Natural killer cell (primary cell): ENCODE measurements around the gene GPLD1. TPM values are rescaled to one million over a fixed set of nuclear protein-coding genes. Genes with fewer than 3 reads are reported as not detected.

ENCODE experiments used
- ATAC-seq, 3 donors: fragments of 150-1000 bp in 2 of 3; fragments of 200-7000 bp in 1 of 3; cut with Tn5 transposase; 1 replicate in 1 of 3; 2 replicates in 2 of 3; pipeline ENCODE4 v1.10.0; 2021; ENCODE audit warnings: mild to moderate bottlenecking in 2 of 3, moderate library complexity in 2 of 3
- DNase-seq, 2 donors: peaks; one replicate each; pipeline versions ENCODE4 v3.0.0 to v3.0.0-alpha.2; 2013 to 2021; ENCODE audit warnings: mixed read lengths in 1 of 2
- H3K27ac ChIP-seq: one replicate; pipeline ENCODE4 v1.5.1; 2013; ENCODE audit warnings: mild to moderate bottlenecking, low read length
- H3K27me3 ChIP-seq: one replicate; pipeline ENCODE4 v1.6.1; 2013; ENCODE audit warnings: low read length; ENCODE audit not compliant: control insufficient read depth, insufficient read depth
- H3K36me3 ChIP-seq: one replicate; pipeline ENCODE4 v1.6.1; 2013; ENCODE audit warnings: low read length; ENCODE audit not compliant: control insufficient read depth, insufficient read depth
- H3K4me1 ChIP-seq: one replicate; pipeline ENCODE4 v1.6.1; 2013; ENCODE audit warnings: low read length; ENCODE audit not compliant: control insufficient read depth, insufficient read depth
- H3K4me3 ChIP-seq: one replicate; pipeline ENCODE4 v1.5.1; 2013; ENCODE audit warnings: low read length
- H3K9me3 ChIP-seq: one replicate; pipeline ENCODE4 v1.6.1; 2013; ENCODE audit warnings: low read length; ENCODE audit not compliant: control insufficient read depth, insufficient read depth
- H3K27ac Mint-ChIP-seq, 2 donors: one replicate each; pipeline ENCODE4 v1.8.0; 2022; ENCODE audit warnings: mild to moderate bottlenecking in 2 of 2, mixed read lengths in 2 of 2, moderate library complexity in 1 of 2
- H3K27me3 Mint-ChIP-seq, 2 donors: one replicate each; pipeline ENCODE4 v1.8.0; 2022; ENCODE audit warnings: low read depth in 2 of 2, mixed read lengths in 2 of 2
- H3K36me3 Mint-ChIP-seq: one replicate; pipeline ENCODE4 v1.8.0; 2022; ENCODE audit warnings: mixed read lengths
- H3K4me1 Mint-ChIP-seq, 2 donors: one replicate each; pipeline ENCODE4 v1.8.0; 2022; ENCODE audit warnings: mixed read lengths in 2 of 2
- H3K4me3 Mint-ChIP-seq: one replicate; pipeline ENCODE4 v1.8.0; 2022; ENCODE audit warnings: mild to moderate bottlenecking, moderate library complexity, mixed read lengths
- H3K9me3 Mint-ChIP-seq, 2 donors: one replicate each; pipeline ENCODE4 v1.8.0; 2022; ENCODE audit warnings: mixed read lengths in 2 of 2
- WGBS: methylation state at CpG from one replicate; pipeline ENCODE4 v1.1.7; 2013; ENCODE audit warnings: missing lambda C conversion rate; ENCODE audit not compliant: insufficient coverage; 5-methylcytosine and 5-hydroxymethylcytosine counted together
- intact Hi-C: fragments of 100-400 bp; cut with micrococcal nuclease; formaldehyde crosslinking; loops from one replicate; pipeline ENCODE4 v1.14.2; 2022
- total RNA-seq, 4 donors: library from RNA; stranded (reverse); fragments of 120-200 nt in 1 of 4; gene quantifications; one replicate each; pipeline versions ENCODE4 v1.2.3 to v1.2.4, GENCODE V29; 2013 to 2022
- TF ChIP-seq, protein P1 (sequence below): fragments of 200-600 bp; IDR thresholded peaks from one replicate; pipeline ENCODE4 v1.8.0; 2022; ENCODE audit warnings: antibody characterized with exemption

GPLD1 gene
- total RNA-seq, 3 donors from 2014 or later (not counting 1 experiment from before 2014, with no cell fraction given) = 0.86 to 1.3 (median 0.88) TPM

DNA sequence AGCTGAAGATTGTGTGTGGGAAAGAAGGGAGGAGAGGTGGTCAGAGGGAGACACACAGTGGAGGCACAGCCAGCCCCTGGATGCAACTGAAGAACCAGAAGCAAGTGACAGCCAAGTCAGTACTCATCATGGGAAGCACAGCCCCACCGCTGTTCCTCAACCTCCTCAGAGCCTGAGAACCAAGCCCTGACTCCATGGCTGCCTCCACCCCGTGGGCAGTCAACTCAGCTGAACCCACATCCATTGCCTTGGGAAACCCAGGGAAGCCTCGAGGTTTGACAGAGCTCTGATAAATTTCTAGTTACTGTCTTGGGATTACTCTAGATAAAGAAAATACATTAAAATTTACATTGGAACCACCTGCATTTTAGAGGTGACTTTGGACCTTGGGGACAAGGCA, 35.0 kb upstream of the GPLD1 start:
- intact Hi-C loops = no loop called here
- H3K4me1 Mint-ChIP-seq = no peaks in the 10 kb centered on the region
- DNase-seq = no peak
- H3K4me3 Mint-ChIP-seq = no peak overlapping the region
- Histone ChIP-seq H3K36me3 (no peaks in the 10 kb centered on the region), H3K27ac (no peak overlapping the region), H3K4me3 (no peak overlapping the region), H3K27me3 (no peaks in the 10 kb centered on the region), H3K9me3 (no peaks in the 10 kb centered on the region), H3K4me1 (no peaks in the 10 kb centered on the region)
- H3K27ac Mint-ChIP-seq = no peak overlapping the region
- H3K27me3 Mint-ChIP-seq = no peaks in the 10 kb centered on the region
- WGBS = 86% methylated on average over 3 of the region's 3 CpGs
- H3K9me3 Mint-ChIP-seq = no peaks in the 10 kb centered on the region
- no peak for ATAC-seq
- TF ChIP-seq, protein P1, sequence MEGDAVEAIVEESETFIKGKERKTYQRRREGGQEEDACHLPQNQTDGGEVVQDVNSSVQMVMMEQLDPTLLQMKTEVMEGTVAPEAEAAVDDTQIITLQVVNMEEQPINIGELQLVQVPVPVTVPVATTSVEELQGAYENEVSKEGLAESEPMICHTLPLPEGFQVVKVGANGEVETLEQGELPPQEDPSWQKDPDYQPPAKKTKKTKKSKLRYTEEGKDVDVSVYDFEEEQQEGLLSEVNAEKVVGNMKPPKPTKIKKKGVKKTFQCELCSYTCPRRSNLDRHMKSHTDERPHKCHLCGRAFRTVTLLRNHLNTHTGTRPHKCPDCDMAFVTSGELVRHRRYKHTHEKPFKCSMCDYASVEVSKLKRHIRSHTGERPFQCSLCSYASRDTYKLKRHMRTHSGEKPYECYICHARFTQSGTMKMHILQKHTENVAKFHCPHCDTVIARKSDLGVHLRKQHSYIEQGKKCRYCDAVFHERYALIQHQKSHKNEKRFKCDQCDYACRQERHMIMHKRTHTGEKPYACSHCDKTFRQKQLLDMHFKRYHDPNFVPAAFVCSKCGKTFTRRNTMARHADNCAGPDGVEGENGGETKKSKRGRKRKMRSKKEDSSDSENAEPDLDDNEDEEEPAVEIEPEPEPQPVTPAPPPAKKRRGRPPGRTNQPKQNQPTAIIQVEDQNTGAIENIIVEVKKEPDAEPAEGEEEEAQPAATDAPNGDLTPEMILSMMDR = no peak
- H3K36me3 Mint-ChIP-seq = no peaks in the 10 kb centered on the region

DNA sequence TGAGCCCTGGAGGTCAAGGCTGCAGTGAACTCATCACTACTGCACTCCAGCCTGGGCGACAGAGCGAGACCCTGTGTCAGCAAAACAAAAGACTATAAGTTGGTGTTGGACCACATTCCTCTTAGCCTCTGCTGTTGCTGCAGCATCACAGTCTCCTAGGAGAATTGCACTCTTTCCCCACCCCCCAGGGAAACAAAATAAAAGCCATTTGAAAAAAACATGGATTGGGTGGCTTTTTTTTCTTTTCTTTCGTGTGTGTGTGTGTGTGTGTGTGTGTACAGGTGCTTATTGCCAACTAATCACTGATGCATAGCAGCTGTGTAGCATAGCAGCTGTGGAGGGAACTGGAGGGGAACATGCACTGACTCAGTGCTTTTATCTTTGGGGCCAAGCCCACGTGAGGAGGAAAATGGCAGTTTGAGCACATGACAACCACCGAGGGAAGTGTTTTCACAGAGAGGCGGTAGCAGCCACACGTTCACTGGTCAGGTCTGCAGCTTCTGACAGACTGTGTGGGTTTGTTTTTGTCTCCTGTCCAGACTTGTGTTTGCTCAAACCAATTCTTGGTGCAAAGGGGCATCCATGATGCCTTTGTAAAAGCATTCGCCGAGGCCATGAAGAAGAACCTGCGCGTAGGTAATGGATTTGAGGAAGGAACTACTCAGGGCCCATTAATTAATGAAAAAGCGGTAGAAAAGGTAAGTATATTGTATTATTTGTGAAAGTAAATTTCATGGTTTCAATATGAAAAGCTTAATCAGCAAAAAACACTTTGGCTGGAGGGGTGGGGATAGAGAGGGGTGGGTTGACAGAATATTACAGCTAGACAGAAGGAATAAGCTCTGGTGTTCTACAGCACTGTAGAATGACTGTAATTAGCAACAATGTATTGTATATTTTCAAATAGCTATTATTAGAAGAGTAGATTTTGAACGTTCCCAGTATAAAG, 33.1 kb upstream of the GPLD1 start:
- DNase-seq = no peak
- Mint-ChIP-seq H3K4me1 (no peaks in the 10 kb centered on the region), H3K27ac (no peak overlapping the region), H3K4me3 (no peak overlapping the region), H3K36me3 (no peaks in the 10 kb centered on the region), H3K9me3 (no peaks in the 10 kb centered on the region), H3K27me3 (no peaks in the 10 kb centered on the region)
- 72% methylated on average over 12 of the region's 13 CpGs for WGBS
- H3K27me3 ChIP-seq = no peaks in the 10 kb centered on the region
- H3K9me3 ChIP-seq = no peaks in the 10 kb centered on the region
- no peak overlapping the region for H3K4me3 ChIP-seq
- H3K4me1 ChIP-seq = no peaks in the 10 kb centered on the region
- TF ChIP-seq, protein P1 = no peak
- intact Hi-C loops = no loop called here
- no peaks in the 10 kb centered on the region for H3K36me3 ChIP-seq
- no peak for ATAC-seq
- H3K27ac ChIP-seq = no peak overlapping the region

DNA sequence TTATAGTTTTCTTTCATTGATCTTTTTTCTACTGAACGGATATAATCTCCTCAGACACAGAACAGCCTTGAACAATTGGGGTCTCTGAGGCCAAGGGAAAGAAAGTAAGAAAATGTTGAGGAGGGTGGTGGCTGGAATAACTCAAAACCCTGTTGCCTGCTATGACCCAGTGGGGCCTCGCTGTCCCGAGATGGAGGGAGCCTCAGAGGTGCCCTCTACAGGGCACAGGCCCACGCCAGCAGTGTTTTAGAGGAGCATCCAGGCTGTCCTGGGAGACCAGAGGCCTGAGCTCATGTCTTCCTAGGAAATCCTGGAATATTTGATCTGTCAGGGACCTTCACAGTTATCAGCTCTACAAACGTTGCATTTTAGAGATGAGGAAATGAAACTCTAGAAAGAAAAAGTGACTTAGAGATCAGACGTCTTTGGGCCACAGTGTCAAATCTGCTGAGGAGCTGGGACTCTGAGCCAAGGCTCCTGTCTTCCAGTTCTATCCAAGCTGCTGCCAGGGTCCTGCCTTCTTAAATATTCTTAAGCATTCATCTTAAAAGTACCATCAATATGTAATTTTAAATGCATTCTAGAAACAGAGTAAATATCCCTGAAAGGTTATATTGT, 31.7 kb upstream of the GPLD1 start:
- WGBS = 39% methylated on average over 5 of the region's 6 CpGs

More for the DNA sequence above, 31.7 kb upstream of the GPLD1 start:
- DNase-seq (peak in 1 of 2 donors; percentile 52), ATAC-seq (peak in 2 of 3 donors; percentile 61 to 72)
- no peak overlapping the region for H3K27ac ChIP-seq
- Mint-ChIP-seq H3K27me3 (no peaks in the 10 kb centered on the region), H3K9me3 (no peaks in the 10 kb centered on the region), H3K4me3 (no peak overlapping the region), H3K4me1 (no peaks in the 10 kb centered on the region), H3K36me3 (no peaks in the 10 kb centered on the region), H3K27ac (no peak overlapping the region)
- intact Hi-C loops = no loop called here
- TF ChIP-seq, protein P1 = no peak
- no peaks in the 10 kb centered on the region for H3K9me3 ChIP-seq
- H3K4me3 ChIP-seq = no peak overlapping the region
- H3K36me3 ChIP-seq = no peaks in the 10 kb centered on the region
- H3K4me1 ChIP-seq = no peaks in the 10 kb centered on the region
- no peaks in the 10 kb centered on the region for H3K27me3 ChIP-seq
